RWPE2 (cell line): ENCODE data around the gene CAMK2G.

Source experiments
- ATAC-seq: fragments of 200-7000 bp; cut with Tn5 transposase; 3 replicates; pipeline ENCODE4 v1.9.1; 2021; ENCODE audit warnings: low read depth
- DNase-seq: peaks from one replicate; pipeline ENCODE4 v3.0.0-alpha.2; 2020; ENCODE audit warnings: low spot score
- H3K27ac ChIP-seq: fragments of 450-650 bp; 2 replicates; pipeline ENCODE4 v1.5.1; 2017; ENCODE audit warnings: mild to moderate bottlenecking; ENCODE audit not compliant: poor library complexity, severe bottlenecking
- H3K27me3 ChIP-seq: fragments of 250-450 bp; sonication (Bioruptor Pico); 2 replicates; pipeline ENCODE4 v1.5.1; 2021; ENCODE audit warnings: mild to moderate bottlenecking, moderate library complexity; ENCODE audit not compliant: insufficient read depth, poor library complexity, severe bottlenecking
- H3K36me3 ChIP-seq: fragments of 250-450 bp; sonication (Bioruptor Pico); 2 replicates; pipeline ENCODE4 v1.5.1; 2020; ENCODE audit warnings: low read depth, mild to moderate bottlenecking, moderate library complexity
- H3K4me1 ChIP-seq: fragments of 250-450 bp; sonication (Bioruptor Pico); 2 replicates; pipeline ENCODE4 v1.5.1; 2021; ENCODE audit warnings: mild to moderate bottlenecking, moderate library complexity; ENCODE audit not compliant: insufficient read depth, poor library complexity, severe bottlenecking
- H3K4me3 ChIP-seq: fragments of 250-450 bp; sonication (Bioruptor Pico); 2 replicates; pipeline ENCODE4 v1.5.1; 2021; ENCODE audit warnings: mild to moderate bottlenecking, moderate library complexity; ENCODE audit not compliant: severe bottlenecking
- H3K9me3 ChIP-seq: fragments of 250-450 bp; sonication (Bioruptor Pico); 2 replicates; pipeline ENCODE4 v1.5.1; 2021; ENCODE audit warnings: mild to moderate bottlenecking, moderate library complexity; ENCODE audit not compliant: severe bottlenecking
- CTCF ChIP-seq: fragments of 450-650 bp; IDR thresholded peaks from one replicate; pipeline ENCODE4 v1.5.1; 2017; ENCODE audit warnings: mild to moderate bottlenecking, moderate library complexity; ENCODE audit not compliant: poor library complexity, severe bottlenecking

Gene CAMK2G

GRCh38 chr10:73818402-73818801 is 56.0 kb downstream of the CAMK2G start:
- H3K27me3 ChIP-seq, result no peaks in the 10 kb centered on the region
- no peak for ATAC-seq
- no peak for TF ChIP-seq CTCF

GRCh38 chr10:73817826-73818225 is 56.5 kb downstream of the CAMK2G start:
- peaks cover 17% of the 10 kb centered on the region for H3K36me3 ChIP-seq
- no peak for TF ChIP-seq CTCF
- peak overlapping the region; percentile 84 for H3K27ac ChIP-seq

More at GRCh38 chr10:73818402-73818801, 56.0 kb downstream of the CAMK2G start:
- Histone ChIP-seq H3K36me3 (peaks cover 17% of the 10 kb centered on the region), H3K27ac (peak overlapping the region; percentile 84), H3K9me3 (no peaks in the 10 kb centered on the region), H3K4me1 (peaks cover 27% of the 10 kb centered on the region), H3K4me3 (no peak overlapping the region)
- no peak for DNase-seq

GRCh38 chr10:73816917-73817729 is 57.2 kb downstream of the CAMK2G start:
- H3K4me1 ChIP-seq, result peaks cover 27% of the 10 kb centered on the region
- H3K36me3 ChIP-seq, result peaks cover 17% of the 10 kb centered on the region
- H3K27ac ChIP-seq, result peak overlapping the region; percentile 84
- no peak overlapping the region for H3K4me3 ChIP-seq
- ATAC-seq (no peak), DNase-seq (no peak)
- no peaks in the 10 kb centered on the region for H3K9me3 ChIP-seq
- TF ChIP-seq CTCF, result no peak
- no peaks in the 10 kb centered on the region for H3K27me3 ChIP-seq

More at GRCh38 chr10:73817826-73818225, 56.5 kb downstream of the CAMK2G start:
- Histone ChIP-seq H3K27me3 (no peaks in the 10 kb centered on the region), H3K4me1 (peaks cover 27% of the 10 kb centered on the region), H3K4me3 (no peak overlapping the region), H3K9me3 (no peaks in the 10 kb centered on the region)
- ATAC-seq, result no peak
- DNase-seq, result no peak

- DNase-seq, result no peak
- TF ChIP-seq CTCF, result no peak
These were observed 58.7 kb downstream of the CAMK2G start for GRCh38 chr10:73815719-73816030.

More at GRCh38 chr10:73815719-73816030, 58.7 kb downstream of the CAMK2G start:
- Histone ChIP-seq H3K36me3 (peaks cover 9% of the 10 kb centered on the region), H3K9me3 (no peaks in the 10 kb centered on the region), H3K27ac (peak overlapping the region; percentile 84), H3K4me3 (no peak overlapping the region), H3K4me1 (peaks cover 27% of the 10 kb centered on the region), H3K27me3 (no peaks in the 10 kb centered on the region)
- ATAC-seq, result no peak
